Panc1 (cell line): ENCODE results near the gene VIT. TPM values are rescaled to one million over a fixed set of nuclear protein-coding genes. Genes with fewer than 3 reads are reported as not detected.

Experiments used
- ATAC-seq: fragments of 200-7000 bp; cut with Tn5 transposase; 2 replicates; pipeline ENCODE4 v1.9.1; 2020; ENCODE audit warnings: mild to moderate bottlenecking, moderate library complexity
- BruUV-seq: library from RNA; stranded (reverse); fragments of 400-500 nt; replicated peaks from 2 replicates; lab custom pipeline; 2021; lab: Mats Ljungman, UMichigan
- CTCF ChIA-PET: fragments of 300-600 bp; sonication (Branson Sonifier 250); formaldehyde crosslinking; loops from one replicate; lab custom pipeline; 2022; ENCODE audit warnings: antibody characterized with exemption; lab: Charles Lee
- POLR2A ChIA-PET: fragments of 300-600 bp; sonication (Branson Sonifier 250); formaldehyde crosslinking; loops from one replicate; lab custom pipeline; 2022; ENCODE audit warnings: antibody characterized with exemption; lab: Charles Lee
- DNase-seq: peaks from one replicate; pipeline ENCODE4 v3.0.0-alpha.2; 2010; ENCODE audit warnings: low read depth, low spot score
- H3K27ac ChIP-seq: 2 replicates; pipeline ENCODE4 v1.5.1; 2011; ENCODE audit warnings: mild to moderate bottlenecking, low read length, inconsistent platforms
- H3K27me3 ChIP-seq: fragments of 200-500 bp; sonication (Bioruptor generic); 2 replicates; pipeline ENCODE4 v1.6.0; 2014; ENCODE audit warnings: low read length, inconsistent platforms; ENCODE audit not compliant: control insufficient read depth, insufficient read depth
- H3K36me3 ChIP-seq: fragments of 200-500 bp; sonication (Bioruptor generic); 2 replicates; pipeline ENCODE4 v1.5.1; 2014; ENCODE audit warnings: inconsistent platforms, mild to moderate bottlenecking, low read length, moderate library complexity; ENCODE audit not compliant: control insufficient read depth, insufficient read depth
- H3K4me1 ChIP-seq: 2 replicates; pipeline ENCODE4 v1.5.1; 2011; ENCODE audit warnings: inconsistent platforms, mild to moderate bottlenecking, low read length, moderate library complexity; ENCODE audit not compliant: control insufficient read depth, insufficient read depth
- H3K4me3 ChIP-seq, 2 experiments: 2 replicates each; pipeline ENCODE4 v1.5.1; 2011 to 2012; ENCODE audit warnings: low read depth in 2 of 2, low read length in 2 of 2, mild to moderate bottlenecking in 2 of 2, inconsistent platforms in 1 of 2, moderate library complexity in 1 of 2
- H3K9me3 ChIP-seq: fragments of 200-500 bp; sonication (Bioruptor generic); 2 replicates; pipeline ENCODE4 v1.5.1; 2014; ENCODE audit warnings: low read depth, mild to moderate bottlenecking, inconsistent platforms, low read length, moderate library complexity; ENCODE audit not compliant: control insufficient read depth, insufficient read depth
- POLR2AphosphoS5 ChIP-seq: IDR thresholded peaks from 2 replicates; pipeline ENCODE4 v1.6.1; 2012; ENCODE audit warnings: mild to moderate bottlenecking, low read depth, low read length, moderate library complexity
- SIN3A ChIP-seq: IDR thresholded peaks from 2 replicates; pipeline ENCODE4 v1.6.1; 2012; ENCODE audit warnings: low read depth, mild to moderate bottlenecking, low read length, moderate library complexity, borderline replicate concordance; ENCODE audit not compliant: insufficient read depth
- TCF7L2 ChIP-seq: IDR thresholded peaks from 2 replicates; pipeline ENCODE4 v1.6.1; 2011; ENCODE audit warnings: mild to moderate bottlenecking, low read depth, low read length, inconsistent platforms
- in situ Hi-C: cut with HindIII; loops from 2 replicates; pipeline ENCODE4 v1.10.0; 2016; ENCODE audit warnings: low sequenced_read_pairs, low pct_unique_long_range_greater_than_20kb
- intact Hi-C: fragments of 100-400 bp; cut with micrococcal nuclease; formaldehyde crosslinking; loops from one replicate; pipeline ENCODE4 v1.10.0; 2022; ENCODE audit not compliant: unreplicated experiment
- total RNA-seq: library from RNA; stranded (reverse); gene quantifications from one replicate; pipeline ENCODE4 v1.2.1, GENCODE V29; 2021; ENCODE audit not compliant: unreplicated experiment
- TF ChIP-seq, protein P1 (sequence below): fragments of 450-650 bp; IDR thresholded peaks from 2 replicates; pipeline ENCODE4 v1.5.1; 2017; ENCODE audit warnings: mild to moderate bottlenecking
- TF ChIP-seq, protein P2 (sequence below), 2 experiments: IDR thresholded peaks; 2 replicates each; pipeline ENCODE4 v1.6.1; 2011 to 2012; ENCODE audit warnings: low read depth in 2 of 2, control low read depth in 1 of 2, low read length in 1 of 2, mild to moderate bottlenecking in 1 of 2, moderate library complexity in 1 of 2; ENCODE audit not compliant: insufficient read depth in 1 of 2

VIT gene
- total RNA-seq, 1 experiment from 2014 or later: 0.77 TPM

DNA sequence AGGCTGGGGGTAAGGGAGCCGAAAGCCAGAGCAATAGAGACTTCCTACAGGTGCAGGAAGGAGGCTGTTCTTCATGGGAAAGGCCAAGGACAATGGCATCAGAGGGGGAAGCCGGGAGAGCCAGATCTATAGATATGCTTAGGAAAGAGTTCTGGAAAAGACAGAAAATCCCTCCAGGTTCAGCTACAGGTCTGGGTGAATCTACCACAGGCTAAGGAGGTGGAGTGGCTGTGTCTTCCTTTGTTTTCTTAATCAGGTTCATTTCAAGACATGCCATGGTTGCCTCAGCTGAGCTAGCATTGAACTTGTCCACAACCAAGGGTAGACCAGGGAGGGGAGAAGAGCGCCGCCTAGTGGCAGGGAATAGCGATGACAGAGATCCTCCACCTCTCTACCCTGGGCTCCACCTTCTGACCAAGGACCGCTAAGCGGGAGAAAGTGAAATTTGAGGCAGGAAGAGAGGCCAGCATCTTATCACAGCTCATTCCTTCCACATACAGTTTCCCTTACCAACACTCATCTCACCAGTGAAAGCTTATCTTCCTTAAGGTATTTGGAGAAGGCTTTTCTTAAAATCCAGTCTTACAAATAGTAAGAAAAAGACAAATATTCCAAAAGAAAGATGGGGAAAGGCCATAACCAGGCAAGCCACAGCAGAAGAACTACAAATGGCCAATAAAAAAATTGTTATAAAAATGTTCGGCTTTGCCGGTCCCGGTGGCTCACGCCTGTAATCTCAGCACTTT is 74.2 kb downstream of the VIT start:
- ChIA-PET CTCF (interaction anchor here (1.1 to 1.3 kb wide), 2 partner anchors 9 to 75 kb away, joined by 3 to 4 read pairs; no protein-coding TSS in a partner anchor), POLR2A (no interaction called here)
- Histone ChIP-seq H3K4me3 (no peak overlapping the region), H3K27ac (no peak overlapping the region), H3K9me3 (no peaks in the 10 kb centered on the region), H3K4me1 (no peaks in the 10 kb centered on the region), H3K27me3 (no peaks in the 10 kb centered on the region), H3K36me3 (no peaks in the 10 kb centered on the region)
- TF ChIP-seq, protein P1, sequence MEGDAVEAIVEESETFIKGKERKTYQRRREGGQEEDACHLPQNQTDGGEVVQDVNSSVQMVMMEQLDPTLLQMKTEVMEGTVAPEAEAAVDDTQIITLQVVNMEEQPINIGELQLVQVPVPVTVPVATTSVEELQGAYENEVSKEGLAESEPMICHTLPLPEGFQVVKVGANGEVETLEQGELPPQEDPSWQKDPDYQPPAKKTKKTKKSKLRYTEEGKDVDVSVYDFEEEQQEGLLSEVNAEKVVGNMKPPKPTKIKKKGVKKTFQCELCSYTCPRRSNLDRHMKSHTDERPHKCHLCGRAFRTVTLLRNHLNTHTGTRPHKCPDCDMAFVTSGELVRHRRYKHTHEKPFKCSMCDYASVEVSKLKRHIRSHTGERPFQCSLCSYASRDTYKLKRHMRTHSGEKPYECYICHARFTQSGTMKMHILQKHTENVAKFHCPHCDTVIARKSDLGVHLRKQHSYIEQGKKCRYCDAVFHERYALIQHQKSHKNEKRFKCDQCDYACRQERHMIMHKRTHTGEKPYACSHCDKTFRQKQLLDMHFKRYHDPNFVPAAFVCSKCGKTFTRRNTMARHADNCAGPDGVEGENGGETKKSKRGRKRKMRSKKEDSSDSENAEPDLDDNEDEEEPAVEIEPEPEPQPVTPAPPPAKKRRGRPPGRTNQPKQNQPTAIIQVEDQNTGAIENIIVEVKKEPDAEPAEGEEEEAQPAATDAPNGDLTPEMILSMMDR: peak; percentile 91
- TF ChIP-seq, protein P2, sequence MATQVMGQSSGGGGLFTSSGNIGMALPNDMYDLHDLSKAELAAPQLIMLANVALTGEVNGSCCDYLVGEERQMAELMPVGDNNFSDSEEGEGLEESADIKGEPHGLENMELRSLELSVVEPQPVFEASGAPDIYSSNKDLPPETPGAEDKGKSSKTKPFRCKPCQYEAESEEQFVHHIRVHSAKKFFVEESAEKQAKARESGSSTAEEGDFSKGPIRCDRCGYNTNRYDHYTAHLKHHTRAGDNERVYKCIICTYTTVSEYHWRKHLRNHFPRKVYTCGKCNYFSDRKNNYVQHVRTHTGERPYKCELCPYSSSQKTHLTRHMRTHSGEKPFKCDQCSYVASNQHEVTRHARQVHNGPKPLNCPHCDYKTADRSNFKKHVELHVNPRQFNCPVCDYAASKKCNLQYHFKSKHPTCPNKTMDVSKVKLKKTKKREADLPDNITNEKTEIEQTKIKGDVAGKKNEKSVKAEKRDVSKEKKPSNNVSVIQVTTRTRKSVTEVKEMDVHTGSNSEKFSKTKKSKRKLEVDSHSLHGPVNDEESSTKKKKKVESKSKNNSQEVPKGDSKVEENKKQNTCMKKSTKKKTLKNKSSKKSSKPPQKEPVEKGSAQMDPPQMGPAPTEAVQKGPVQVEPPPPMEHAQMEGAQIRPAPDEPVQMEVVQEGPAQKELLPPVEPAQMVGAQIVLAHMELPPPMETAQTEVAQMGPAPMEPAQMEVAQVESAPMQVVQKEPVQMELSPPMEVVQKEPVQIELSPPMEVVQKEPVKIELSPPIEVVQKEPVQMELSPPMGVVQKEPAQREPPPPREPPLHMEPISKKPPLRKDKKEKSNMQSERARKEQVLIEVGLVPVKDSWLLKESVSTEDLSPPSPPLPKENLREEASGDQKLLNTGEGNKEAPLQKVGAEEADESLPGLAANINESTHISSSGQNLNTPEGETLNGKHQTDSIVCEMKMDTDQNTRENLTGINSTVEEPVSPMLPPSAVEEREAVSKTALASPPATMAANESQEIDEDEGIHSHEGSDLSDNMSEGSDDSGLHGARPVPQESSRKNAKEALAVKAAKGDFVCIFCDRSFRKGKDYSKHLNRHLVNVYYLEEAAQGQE (IDR thresholded peaks at IDR 0.05; ENCODE audit: insufficient read depth in 1 of 2, low read depth in 2 of 2, low read length in 1 of 2): no peak
- TF ChIP-seq POLR2AphosphoS5 (no peak), TCF7L2 (no peak), SIN3A (no peak)
- ATAC-seq (peak; percentile 88), DNase-seq (peak; percentile 27)
- intact Hi-C loops: loop anchor here (2.0 kb wide), 1 partner anchor 74 kb away; the partner anchor contains the start of gene VIT
- no TSS peak for BruUV-seq
- in situ Hi-C loops: no loop called here

DNA sequence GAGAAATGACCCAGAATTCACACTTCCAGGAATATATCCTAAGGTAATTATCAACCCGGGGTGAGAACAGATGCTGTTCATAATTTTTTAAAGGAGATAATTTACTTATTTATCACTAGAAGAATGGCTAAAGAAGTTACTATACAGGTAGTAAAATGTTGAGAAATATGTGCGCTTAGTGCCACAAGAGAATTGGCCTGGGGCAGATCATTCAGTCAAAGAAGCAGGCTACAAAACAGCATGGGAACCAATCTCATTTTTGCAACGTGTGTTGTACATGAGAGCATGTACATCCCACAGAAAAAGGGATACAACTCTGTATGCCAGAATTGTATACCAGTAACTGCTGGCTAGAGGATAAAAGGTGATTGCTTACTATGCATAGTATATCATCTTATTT is 75.2 kb downstream of the VIT start:
- in situ Hi-C loops: no loop called here
- ChIA-PET CTCF (no interaction called here), POLR2A (interaction anchor here (0.7 kb wide), 1 partner anchor 199 kb away, joined by 5 read pairs; no protein-coding TSS in a partner anchor)
- Histone ChIP-seq H3K36me3 (no peaks in the 10 kb centered on the region), H3K9me3 (no peaks in the 10 kb centered on the region), H3K27ac (no peak overlapping the region), H3K27me3 (no peaks in the 10 kb centered on the region), H3K4me1 (no peaks in the 10 kb centered on the region), H3K4me3 (no peak overlapping the region)
- no peak for DNase-seq
- no peak for ATAC-seq
- no peak for TF ChIP-seq SIN3A
- TF ChIP-seq POLR2AphosphoS5: no peak
- TF ChIP-seq, protein P2 (IDR thresholded peaks at IDR 0.05; ENCODE audit: insufficient read depth in 1 of 2, low read depth in 2 of 2, low read length in 1 of 2): no peak
- no peak for TF ChIP-seq TCF7L2
- TF ChIP-seq, protein P1: no peak
- no TSS peak for BruUV-seq
- intact Hi-C loops: loop anchor here (2.0 kb wide), 1 partner anchor 75 kb away; the partner anchor contains the start of gene VIT
